Measurements from ENCODE around the gene MRPL27.
A peak's percentile ranks its signal among the peaks of the same experiment; 100 is the strongest.
"Not testable (repeated sequence)": the region's sequence is repeated elsewhere in the genome, so short reads cannot be mapped to it uniquely, and the experiment has no call there.

- not testable (repeated sequence) for TF ChIP-seq MAX (IDR thresholded peaks at IDR 0.05); CEBPB (IDR thresholded peaks at IDR 0.05; ENCODE audit: low read depth); ATF3 (IDR thresholded peaks at IDR 0.05)
- peak in 2 of 3 experiments; percentile 11 to 55; a peak in 1 of 6 replicates for TF ChIP-seq CTCF (IDR thresholded peaks at IDR 0.05 in 2 of 3, conservative IDR thresholded peaks at IDR 0.05 in 1 of 3; ENCODE audit: borderline replicate concordance in 1 of 3, insufficient read depth in 1 of 3, low read depth in 2 of 3, low read length in 2 of 3)
Measured at GRCh38 chr17:50333291-50334057, 39.5 kb downstream of the MRPL27 start.

All from HCT116 (cell line).